BJ (cell line): ENCODE results near the gene BANF1. TPM values are rescaled to one million over a fixed set of nuclear protein-coding genes. Genes with fewer than 3 reads are reported as not detected.

ENCODE experiments used
- CTCF ChIA-PET: fragments of 350-600 bp; formaldehyde crosslinking; extraction: SDS; loops from one replicate; lab custom pipeline; 2021; ENCODE audit warnings: antibody characterized with exemption, inconsistent platforms; lab: Yijun Ruan, JAX
- POLR2A ChIA-PET: fragments of 300-600 bp; sonication (Branson Sonifier 250); formaldehyde crosslinking; extraction: SDS; loops from one replicate; lab custom pipeline; 2021; ENCODE audit warnings: antibody characterized with exemption; lab: Charles Lee
- DNase-seq: peaks from one replicate; pipeline ENCODE4 v3.0.0-alpha.2; 2011; ENCODE audit warnings: low read depth
- H3K27me3 ChIP-seq: 2 replicates; pipeline ENCODE4 v1.6.0; 2011; ENCODE audit warnings: low read length; ENCODE audit not compliant: control insufficient read depth, insufficient read depth
- H3K36me3 ChIP-seq: 2 replicates; pipeline ENCODE4 v1.5.1; 2011; ENCODE audit warnings: low read length; ENCODE audit not compliant: control insufficient read depth, insufficient read depth
- H3K4me3 ChIP-seq: 2 replicates; pipeline ENCODE4 v1.5.1; 2011; ENCODE audit warnings: low read depth, mild to moderate bottlenecking, control low read depth, low read length
- CTCF ChIP-seq: IDR thresholded peaks from 2 replicates; pipeline ENCODE4 v1.5.1; 2011; ENCODE audit warnings: low read depth, mild to moderate bottlenecking, control low read depth, inconsistent platforms, low read length, moderate library complexity; ENCODE audit not compliant: insufficient read depth
- polyA plus RNA-seq: library from polyadenylated mRNA; depleted of rRNA; stranded (reverse); fragments of >200 nt; gene quantifications from 2 replicates; pipeline ENCODE4 v1.2.3, GENCODE V29; 2011

The BANF1 gene
- polyA plus RNA-seq, 1 experiment: 210 TPM

GRCh38 chr11:66045177-66045639 lies 42.9 kb downstream of the BANF1 start:
- POLR2A ChIA-PET: interaction anchor here (0.6 to 1.2 kb wide), 2 partner anchors 8 to 222 kb away, joined by 3 to 4 read pairs; no protein-coding TSS in a partner anchor
- DNase-seq: no peak
- Histone ChIP-seq H3K36me3 (no peaks in the 10 kb centered on the region), H3K4me3 (no peak overlapping the region), H3K27me3 (no peaks in the 10 kb centered on the region; the same call in 1 of the 2 replicates)
- CTCF ChIA-PET: interaction anchor here (0.6 to 4.7 kb wide), 23 partner anchors 10 to 934 kb away, joined by 3 to 40 read pairs (median 4); partner anchors contain the start of genes CATSPER1 and RELA
- peak; percentile 97 for TF ChIP-seq CTCF

- no peak for DNase-seq
- Histone ChIP-seq H3K36me3 (no peaks in the 10 kb centered on the region), H3K4me3 (no peak overlapping the region), H3K27me3 (no peaks in the 10 kb centered on the region; the same call in 1 of the 2 replicates)
- TF ChIP-seq CTCF: no peak
- CTCF ChIA-PET: interaction anchor here (0.8 to 3.6 kb wide), 5 partner anchors 12 to 163 kb away, joined by 3 to 31 read pairs (median 6); no protein-coding TSS in a partner anchor
- POLR2A ChIA-PET: interaction anchor here (0.5 kb wide), 1 partner anchor 96 kb away, joined by 7 read pairs; no protein-coding TSS in a partner anchor
These were observed 44.6 kb downstream of the BANF1 start for GRCh38 chr11:66046901-66047300.

- ChIA-PET CTCF (interaction anchor here (0.7 to 1.9 kb wide), 4 partner anchors 20 to 291 kb away, joined by 3 to 6 read pairs (median 4); no protein-coding TSS in a partner anchor), POLR2A (interaction anchor here (0.5 kb wide), 1 partner anchor 95 kb away, joined by 7 read pairs; no protein-coding TSS in a partner anchor)
- no peak overlapping the region for H3K4me3 ChIP-seq
- no peak for TF ChIP-seq CTCF
- H3K36me3 ChIP-seq: no peaks in the 10 kb centered on the region
- no peak for DNase-seq
- no peaks in the 10 kb centered on the region for H3K27me3 ChIP-seq
These were observed 45.5 kb downstream of the BANF1 start for GRCh38 chr11:66047541-66048365.

- no peak for TF ChIP-seq CTCF
- ChIA-PET CTCF (interaction anchor here (0.7 kb wide), 1 partner anchor 292 kb away, joined by 3 read pairs; no protein-coding TSS in a partner anchor), POLR2A (no interaction called here)
- H3K4me3 ChIP-seq: no peak within 1 kb of the TSS
- H3K36me3 ChIP-seq: no peaks in the 10 kb centered on the region
- DNase-seq: no peak
- no peaks in the 10 kb centered on the region for H3K27me3 ChIP-seq
These were observed 46.4 kb downstream of the BANF1 start, which contains the start of gene GAL3ST3 for GRCh38 chr11:66048547-66049323. GAL3ST3 (minus strand) TSS chr11:66049161; CDS start chr11:66045415, 3,746 bp downstream.
